ENCODE data around the gene MPP1.

DNA sequence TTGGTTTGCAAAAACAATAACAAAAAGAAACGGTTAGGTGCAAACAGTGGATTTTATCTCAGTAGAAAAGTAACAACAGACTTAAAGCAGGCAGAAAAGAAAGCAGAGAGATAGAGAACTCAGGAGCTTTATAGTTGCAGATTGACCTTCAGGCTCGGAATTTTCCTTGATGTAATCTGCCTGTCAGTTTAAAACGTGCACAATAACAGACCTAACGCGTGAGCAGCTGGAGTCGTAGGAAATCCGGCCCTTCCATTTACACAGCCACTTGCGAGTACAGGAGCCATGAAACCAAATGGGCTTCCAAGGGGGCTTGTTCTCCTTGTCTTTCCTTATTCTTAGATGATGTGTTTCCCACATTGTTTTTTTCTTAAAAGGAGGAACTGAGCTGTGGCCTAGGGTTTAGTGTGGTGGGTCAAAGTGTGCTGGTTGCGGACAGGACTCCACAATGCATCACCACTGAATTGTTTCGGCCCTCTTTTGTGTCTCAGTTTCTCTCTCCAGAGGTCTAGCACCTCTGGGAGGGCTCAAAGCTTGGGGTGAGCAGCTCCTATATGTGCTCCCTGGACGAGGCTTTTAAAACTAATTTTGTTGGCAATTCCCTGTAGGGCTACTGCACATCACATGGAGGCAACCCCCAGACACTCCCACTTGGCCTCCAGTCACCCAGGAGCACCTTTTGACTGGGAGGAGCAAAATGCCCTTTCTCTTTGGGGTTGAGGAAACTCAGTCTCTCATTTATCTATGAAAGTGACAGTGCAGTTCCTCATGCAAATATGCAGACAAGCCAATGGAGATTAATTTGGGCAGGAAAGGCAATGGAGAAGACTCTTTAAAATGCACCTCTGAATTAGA lies 13.9 kb upstream of the MPP1 start:
- TF ChIP-seq, protein P1, sequence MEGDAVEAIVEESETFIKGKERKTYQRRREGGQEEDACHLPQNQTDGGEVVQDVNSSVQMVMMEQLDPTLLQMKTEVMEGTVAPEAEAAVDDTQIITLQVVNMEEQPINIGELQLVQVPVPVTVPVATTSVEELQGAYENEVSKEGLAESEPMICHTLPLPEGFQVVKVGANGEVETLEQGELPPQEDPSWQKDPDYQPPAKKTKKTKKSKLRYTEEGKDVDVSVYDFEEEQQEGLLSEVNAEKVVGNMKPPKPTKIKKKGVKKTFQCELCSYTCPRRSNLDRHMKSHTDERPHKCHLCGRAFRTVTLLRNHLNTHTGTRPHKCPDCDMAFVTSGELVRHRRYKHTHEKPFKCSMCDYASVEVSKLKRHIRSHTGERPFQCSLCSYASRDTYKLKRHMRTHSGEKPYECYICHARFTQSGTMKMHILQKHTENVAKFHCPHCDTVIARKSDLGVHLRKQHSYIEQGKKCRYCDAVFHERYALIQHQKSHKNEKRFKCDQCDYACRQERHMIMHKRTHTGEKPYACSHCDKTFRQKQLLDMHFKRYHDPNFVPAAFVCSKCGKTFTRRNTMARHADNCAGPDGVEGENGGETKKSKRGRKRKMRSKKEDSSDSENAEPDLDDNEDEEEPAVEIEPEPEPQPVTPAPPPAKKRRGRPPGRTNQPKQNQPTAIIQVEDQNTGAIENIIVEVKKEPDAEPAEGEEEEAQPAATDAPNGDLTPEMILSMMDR (IDR thresholded peaks at IDR 0.05): no peak
- no peak for TF ChIP-seq POLR2A (IDR thresholded peaks at IDR 0.05)
